ENCODE measurements around the gene FXYD4. TPM values are rescaled to one million over a fixed set of nuclear protein-coding genes. Genes with fewer than 3 reads are reported as not detected.

Gene FXYD4
- total RNA-seq, 1 experiment from 2014 or later, result not detected

DNA sequence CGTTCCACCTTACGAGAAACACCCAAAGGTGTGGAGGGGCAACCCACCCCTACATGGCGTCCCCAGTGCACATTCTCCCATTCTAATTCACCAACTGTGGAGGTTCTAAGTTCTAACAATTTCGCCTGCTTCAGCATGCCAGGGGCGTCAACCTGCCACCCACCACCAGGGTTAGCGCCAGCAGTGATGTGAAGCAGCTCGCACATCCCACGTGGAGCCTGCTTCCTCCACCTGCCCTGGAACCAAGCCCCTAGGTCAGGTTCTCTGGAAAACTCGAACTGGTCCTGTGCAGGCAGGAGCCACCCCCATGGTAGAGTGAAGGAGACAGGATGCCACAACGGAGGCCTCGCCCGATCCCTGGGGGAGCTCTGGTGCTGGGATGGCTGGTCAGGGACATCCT is 33.3 kb upstream of the FXYD4 start:
- Mint-ChIP-seq H3K9me3 (no peaks in the 10 kb centered on the region), H3K36me3 (no peaks in the 10 kb centered on the region), H3K4me1 (peaks cover 28% of the 10 kb centered on the region), H3K4me3 (no peak overlapping the region; the same call in 1 of the 2 replicates), H3K27ac (peak overlapping the region; percentile 45; the same call in 1 of the 2 replicates), H3K27me3 (ENCODE audit: low read depth) (peaks cover 7% of the 10 kb centered on the region)
- ChIA-PET CTCF (interaction anchor here (0.6 to 1.6 kb wide), 6 partner anchors 9 to 117 kb away, joined by 3 to 8 read pairs (median 4); no protein-coding TSS in a partner anchor), POLR2A (no interaction called here)
- peak; percentile 73 for ATAC-seq
- DNase-seq (ENCODE audit: low spot score), result peak; percentile 37
- TF ChIP-seq SOX15 (CRISPR knock-in tag; IDR thresholded peaks at IDR 0.05), result no peak
- no peak for TF ChIP-seq HMGA2 (CRISPR knock-in tag; IDR thresholded peaks at IDR 0.05)
- TF ChIP-seq, protein P1, sequence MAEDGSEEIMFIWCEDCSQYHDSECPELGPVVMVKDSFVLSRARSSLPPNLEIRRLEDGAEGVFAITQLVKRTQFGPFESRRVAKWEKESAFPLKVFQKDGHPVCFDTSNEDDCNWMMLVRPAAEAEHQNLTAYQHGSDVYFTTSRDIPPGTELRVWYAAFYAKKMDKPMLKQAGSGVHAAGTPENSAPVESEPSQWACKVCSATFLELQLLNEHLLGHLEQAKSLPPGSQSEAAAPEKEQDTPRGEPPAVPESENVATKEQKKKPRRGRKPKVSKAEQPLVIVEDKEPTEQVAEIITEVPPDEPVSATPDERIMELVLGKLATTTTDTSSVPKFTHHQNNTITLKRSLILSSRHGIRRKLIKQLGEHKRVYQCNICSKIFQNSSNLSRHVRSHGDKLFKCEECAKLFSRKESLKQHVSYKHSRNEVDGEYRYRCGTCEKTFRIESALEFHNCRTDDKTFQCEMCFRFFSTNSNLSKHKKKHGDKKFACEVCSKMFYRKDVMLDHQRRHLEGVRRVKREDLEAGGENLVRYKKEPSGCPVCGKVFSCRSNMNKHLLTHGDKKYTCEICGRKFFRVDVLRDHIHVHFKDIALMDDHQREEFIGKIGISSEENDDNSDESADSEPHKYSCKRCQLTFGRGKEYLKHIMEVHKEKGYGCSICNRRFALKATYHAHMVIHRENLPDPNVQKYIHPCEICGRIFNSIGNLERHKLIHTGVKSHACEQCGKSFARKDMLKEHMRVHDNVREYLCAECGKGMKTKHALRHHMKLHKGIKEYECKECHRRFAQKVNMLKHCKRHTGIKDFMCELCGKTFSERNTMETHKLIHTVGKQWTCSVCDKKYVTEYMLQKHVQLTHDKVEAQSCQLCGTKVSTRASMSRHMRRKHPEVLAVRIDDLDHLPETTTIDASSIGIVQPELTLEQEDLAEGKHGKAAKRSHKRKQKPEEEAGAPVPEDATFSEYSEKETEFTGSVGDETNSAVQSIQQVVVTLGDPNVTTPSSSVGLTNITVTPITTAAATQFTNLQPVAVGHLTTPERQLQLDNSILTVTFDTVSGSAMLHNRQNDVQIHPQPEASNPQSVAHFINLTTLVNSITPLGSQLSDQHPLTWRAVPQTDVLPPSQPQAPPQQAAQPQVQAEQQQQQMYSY (CRISPR knock-in tag; IDR thresholded peaks at IDR 0.05), result 0 out of 2 replicates have a peak, but pooled peaks have one; percentile 18
- TF ChIP-seq, protein P2, sequence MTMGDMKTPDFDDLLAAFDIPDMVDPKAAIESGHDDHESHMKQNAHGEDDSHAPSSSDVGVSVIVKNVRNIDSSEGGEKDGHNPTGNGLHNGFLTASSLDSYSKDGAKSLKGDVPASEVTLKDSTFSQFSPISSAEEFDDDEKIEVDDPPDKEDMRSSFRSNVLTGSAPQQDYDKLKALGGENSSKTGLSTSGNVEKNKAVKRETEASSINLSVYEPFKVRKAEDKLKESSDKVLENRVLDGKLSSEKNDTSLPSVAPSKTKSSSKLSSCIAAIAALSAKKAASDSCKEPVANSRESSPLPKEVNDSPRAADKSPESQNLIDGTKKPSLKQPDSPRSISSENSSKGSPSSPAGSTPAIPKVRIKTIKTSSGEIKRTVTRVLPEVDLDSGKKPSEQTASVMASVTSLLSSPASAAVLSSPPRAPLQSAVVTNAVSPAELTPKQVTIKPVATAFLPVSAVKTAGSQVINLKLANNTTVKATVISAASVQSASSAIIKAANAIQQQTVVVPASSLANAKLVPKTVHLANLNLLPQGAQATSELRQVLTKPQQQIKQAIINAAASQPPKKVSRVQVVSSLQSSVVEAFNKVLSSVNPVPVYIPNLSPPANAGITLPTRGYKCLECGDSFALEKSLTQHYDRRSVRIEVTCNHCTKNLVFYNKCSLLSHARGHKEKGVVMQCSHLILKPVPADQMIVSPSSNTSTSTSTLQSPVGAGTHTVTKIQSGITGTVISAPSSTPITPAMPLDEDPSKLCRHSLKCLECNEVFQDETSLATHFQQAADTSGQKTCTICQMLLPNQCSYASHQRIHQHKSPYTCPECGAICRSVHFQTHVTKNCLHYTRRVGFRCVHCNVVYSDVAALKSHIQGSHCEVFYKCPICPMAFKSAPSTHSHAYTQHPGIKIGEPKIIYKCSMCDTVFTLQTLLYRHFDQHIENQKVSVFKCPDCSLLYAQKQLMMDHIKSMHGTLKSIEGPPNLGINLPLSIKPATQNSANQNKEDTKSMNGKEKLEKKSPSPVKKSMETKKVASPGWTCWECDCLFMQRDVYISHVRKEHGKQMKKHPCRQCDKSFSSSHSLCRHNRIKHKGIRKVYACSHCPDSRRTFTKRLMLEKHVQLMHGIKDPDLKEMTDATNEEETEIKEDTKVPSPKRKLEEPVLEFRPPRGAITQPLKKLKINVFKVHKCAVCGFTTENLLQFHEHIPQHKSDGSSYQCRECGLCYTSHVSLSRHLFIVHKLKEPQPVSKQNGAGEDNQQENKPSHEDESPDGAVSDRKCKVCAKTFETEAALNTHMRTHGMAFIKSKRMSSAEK (CRISPR knock-in tag; IDR thresholded peaks at IDR 0.05; ENCODE audit: borderline replicate concordance), result no peak

DNA sequence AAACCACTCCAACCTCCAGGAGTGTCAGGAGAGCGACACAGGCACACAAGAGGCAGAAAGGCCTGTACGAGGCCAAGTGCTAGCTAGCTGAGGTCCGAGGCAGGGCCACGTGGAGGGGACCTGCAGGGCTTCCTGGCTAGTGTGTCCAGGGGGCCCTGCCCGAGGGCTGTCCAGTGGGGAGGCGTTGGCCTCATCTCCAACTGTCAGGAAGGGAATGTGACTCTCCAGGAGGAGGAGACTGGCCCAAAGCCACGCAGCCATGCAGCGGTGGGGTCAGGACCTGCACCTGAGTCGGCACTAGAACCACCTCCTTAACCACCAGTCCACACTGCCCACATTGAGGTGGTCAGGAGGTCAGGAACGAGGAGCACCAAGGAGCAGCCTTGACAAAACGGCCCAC is 32.3 kb upstream of the FXYD4 start:
- H3K36me3 Mint-ChIP-seq, result no peaks in the 10 kb centered on the region
- DNase-seq (ENCODE audit: low spot score), result no peak
- no peak for TF ChIP-seq FOXP1 (CRISPR knock-in tag; IDR thresholded peaks at IDR 0.05; ENCODE audit: borderline replicate concordance)
- TF ChIP-seq, protein P3, sequence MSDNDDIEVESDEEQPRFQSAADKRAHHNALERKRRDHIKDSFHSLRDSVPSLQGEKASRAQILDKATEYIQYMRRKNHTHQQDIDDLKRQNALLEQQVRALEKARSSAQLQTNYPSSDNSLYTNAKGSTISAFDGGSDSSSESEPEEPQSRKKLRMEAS (CRISPR knock-in tag; IDR thresholded peaks at IDR 0.05), result no peak
- TF ChIP-seq, protein P4, sequence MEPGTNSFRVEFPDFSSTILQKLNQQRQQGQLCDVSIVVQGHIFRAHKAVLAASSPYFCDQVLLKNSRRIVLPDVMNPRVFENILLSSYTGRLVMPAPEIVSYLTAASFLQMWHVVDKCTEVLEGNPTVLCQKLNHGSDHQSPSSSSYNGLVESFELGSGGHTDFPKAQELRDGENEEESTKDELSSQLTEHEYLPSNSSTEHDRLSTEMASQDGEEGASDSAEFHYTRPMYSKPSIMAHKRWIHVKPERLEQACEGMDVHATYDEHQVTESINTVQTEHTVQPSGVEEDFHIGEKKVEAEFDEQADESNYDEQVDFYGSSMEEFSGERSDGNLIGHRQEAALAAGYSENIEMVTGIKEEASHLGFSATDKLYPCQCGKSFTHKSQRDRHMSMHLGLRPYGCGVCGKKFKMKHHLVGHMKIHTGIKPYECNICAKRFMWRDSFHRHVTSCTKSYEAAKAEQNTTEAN (CRISPR knock-in tag; IDR thresholded peaks at IDR 0.05), result no peak
- TF ChIP-seq, protein P5, sequence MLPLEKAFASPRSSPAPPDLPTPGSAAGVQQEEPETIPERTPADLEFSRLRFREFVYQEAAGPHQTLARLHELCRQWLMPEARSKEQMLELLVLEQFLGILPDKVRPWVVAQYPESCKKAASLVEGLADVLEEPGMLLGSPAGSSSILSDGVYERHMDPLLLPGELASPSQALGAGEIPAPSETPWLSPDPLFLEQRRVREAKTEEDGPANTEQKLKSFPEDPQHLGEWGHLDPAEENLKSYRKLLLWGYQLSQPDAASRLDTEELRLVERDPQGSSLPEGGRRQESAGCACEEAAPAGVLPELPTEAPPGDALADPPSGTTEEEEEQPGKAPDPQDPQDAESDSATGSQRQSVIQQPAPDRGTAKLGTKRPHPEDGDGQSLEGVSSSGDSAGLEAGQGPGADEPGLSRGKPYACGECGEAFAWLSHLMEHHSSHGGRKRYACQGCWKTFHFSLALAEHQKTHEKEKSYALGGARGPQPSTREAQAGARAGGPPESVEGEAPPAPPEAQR (CRISPR knock-in tag; IDR thresholded peaks at IDR 0.05), result no peak
- TF ChIP-seq, protein P6, sequence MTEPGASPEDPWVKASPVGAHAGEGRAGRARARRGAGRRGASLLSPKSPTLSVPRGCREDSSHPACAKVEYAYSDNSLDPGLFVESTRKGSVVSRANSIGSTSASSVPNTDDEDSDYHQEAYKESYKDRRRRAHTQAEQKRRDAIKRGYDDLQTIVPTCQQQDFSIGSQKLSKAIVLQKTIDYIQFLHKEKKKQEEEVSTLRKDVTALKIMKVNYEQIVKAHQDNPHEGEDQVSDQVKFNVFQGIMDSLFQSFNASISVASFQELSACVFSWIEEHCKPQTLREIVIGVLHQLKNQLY (CRISPR knock-in tag; IDR thresholded peaks at IDR 0.05), result no peak
- TF ChIP-seq PRRX2 (CRISPR knock-in tag; IDR thresholded peaks at IDR 0.05), result no peak
- no peak for TF ChIP-seq NFYB (CRISPR knock-in tag; conservative IDR thresholded peaks at IDR 0.05; ENCODE audit: low read depth)
- peaks cover 7% of the 10 kb centered on the region for H3K27me3 Mint-ChIP-seq (ENCODE audit: low read depth)
- H3K4me3 Mint-ChIP-seq, result no peak overlapping the region
- no peak for ATAC-seq
- peaks cover 28% of the 10 kb centered on the region for H3K4me1 Mint-ChIP-seq
- no peak overlapping the region for H3K27ac Mint-ChIP-seq
- ChIA-PET CTCF (interaction anchor here (1.4 to 1.6 kb wide), 2 partner anchors 10 to 118 kb away, joined by 5 to 6 read pairs; no protein-coding TSS in a partner anchor), POLR2A (no interaction called here)
- no peaks in the 10 kb centered on the region for H3K9me3 Mint-ChIP-seq

All from WTC11 (cell line).